Astrocyte of the cerebellum (primary cell): ENCODE data around the gene ATP2B3.

Experiments used
- DNase-seq: peaks from one replicate; pipeline ENCODE4 v3.0.0-alpha.2; 2011; ENCODE audit warnings: low read depth
- H3K4me3 ChIP-seq: 2 replicates; pipeline ENCODE4 v1.5.1; 2011; ENCODE audit warnings: mild to moderate bottlenecking, low read depth, low read length, moderate library complexity
- CTCF ChIP-seq: IDR thresholded peaks from 2 replicates; pipeline ENCODE4 v1.5.1; 2012; ENCODE audit warnings: low read length, low read depth, moderate library complexity, mild to moderate bottlenecking; ENCODE audit errors: missing control alignments
- in situ Hi-C: cut with HindIII; loops from 2 replicates; pipeline ENCODE4 v1.10.0; 2017; ENCODE audit warnings: low sequenced_read_pairs

The ATP2B3 gene

GRCh38 chrX:153620576-153620975 is 103.1 kb downstream of the ATP2B3 start:
- in situ Hi-C loops, result no loop called here
- TF ChIP-seq CTCF, result no peak
- H3K4me3 ChIP-seq, result no peak overlapping the region
- no peak for DNase-seq

GRCh38 chrX:153621949-153622598 is 104.6 kb downstream of the ATP2B3 start:
- TF ChIP-seq CTCF, result no peak
- in situ Hi-C loops, result no loop called here
- no peak for DNase-seq
- H3K4me3 ChIP-seq, result no peak overlapping the region

- in situ Hi-C loops, result no loop called here
- no peak for TF ChIP-seq CTCF
- no peak for DNase-seq
- no peak overlapping the region for H3K4me3 ChIP-seq
These were observed 105.3 kb downstream of the ATP2B3 start for GRCh38 chrX:153622661-153623309.

GRCh38 chrX:153623310-153624029 is 106.0 kb downstream of the ATP2B3 start:
- no peak for TF ChIP-seq CTCF
- H3K4me3 ChIP-seq, result no peak overlapping the region
- in situ Hi-C loops, result no loop called here
- DNase-seq, result no peak

GRCh38 chrX:153624196-153625091 is 107.0 kb downstream of the ATP2B3 start:
- H3K4me3 ChIP-seq, result no peak overlapping the region
- in situ Hi-C loops, result no loop called here
- TF ChIP-seq CTCF, result no peak
- no peak for DNase-seq
